HG02610 (cell line): ENCODE results near the gene ADORA3.

Experiments
- ATAC-seq: cut with Tn5 transposase; IDR thresholded peaks from one replicate; pipeline ENCODE4 v1.9.1; 2021; ENCODE audit warnings: mild to moderate bottlenecking, moderate library complexity; ENCODE audit not compliant: unreplicated experiment

ADORA3 gene

GRCh38 chr1:111476214-111476613, 27.2 kb downstream of the ADORA3 start:
- ATAC-seq, result no peak

DNA sequence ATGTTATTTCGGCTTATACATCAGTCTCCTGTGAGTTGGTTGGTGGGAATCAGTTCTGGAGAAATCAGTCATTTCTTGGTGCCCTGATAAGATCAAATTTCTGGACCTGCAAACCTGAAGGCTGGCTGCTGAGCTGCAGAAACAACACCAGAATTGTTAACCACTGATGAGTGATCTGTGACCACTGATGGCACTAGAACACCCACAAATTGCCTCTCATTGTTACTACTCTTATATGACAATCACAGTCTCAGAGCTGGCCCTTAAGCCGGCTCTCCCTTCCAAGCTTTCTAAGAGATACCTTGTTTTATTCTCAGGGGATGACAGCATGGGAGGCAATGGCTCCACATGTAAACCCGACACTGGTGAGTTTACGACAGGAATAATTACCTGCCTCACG, 27.7 kb downstream of the ADORA3 start:
- ATAC-seq, result no peak

GRCh38 chr1:111474521-111474920, 28.9 kb downstream of the ADORA3 start:
- ATAC-seq, result no peak

- no peak for ATAC-seq
Measured at GRCh38 chr1:111474106-111474505, 29.3 kb downstream of the ADORA3 start.

DNA sequence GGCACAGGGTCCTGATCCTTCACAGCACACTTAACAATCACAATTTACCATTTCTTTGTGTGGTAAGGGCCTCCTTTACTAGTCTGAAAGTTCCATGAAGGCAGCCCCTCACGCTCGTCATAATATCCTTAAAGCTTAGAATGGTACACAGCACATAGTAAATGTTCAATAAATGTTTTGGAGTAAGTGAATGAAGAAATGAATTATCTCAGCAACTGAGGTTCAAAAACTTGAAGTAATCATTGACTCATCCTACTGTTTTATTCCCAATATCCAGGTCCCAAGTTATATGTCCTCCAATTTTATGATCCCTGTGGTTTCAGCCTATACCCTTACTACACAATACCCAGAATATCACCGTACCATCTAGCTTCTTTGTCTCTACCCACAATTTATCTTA, 31.9 kb downstream of the ADORA3 start:
- no peak for ATAC-seq

DNA sequence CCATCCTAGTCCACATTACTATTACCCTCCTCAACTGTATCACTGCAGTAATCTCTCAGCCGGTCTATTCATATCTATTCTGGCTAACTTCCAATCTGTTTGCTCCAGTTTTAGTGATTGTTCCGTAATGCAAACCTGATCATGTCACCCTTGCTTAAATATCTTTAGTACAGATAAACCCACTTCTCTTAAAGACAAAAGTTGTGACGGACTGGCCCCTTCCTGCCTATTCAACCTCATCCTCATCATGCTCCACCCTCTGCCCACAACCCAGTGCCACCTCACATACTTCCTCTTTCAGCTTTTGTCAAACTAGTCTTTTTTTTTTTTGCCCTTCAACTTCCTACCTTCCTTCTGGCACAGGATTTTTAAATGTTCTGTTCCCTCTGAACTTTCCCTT, 32.4 kb downstream of the ADORA3 start:
- no peak for ATAC-seq

DNA sequence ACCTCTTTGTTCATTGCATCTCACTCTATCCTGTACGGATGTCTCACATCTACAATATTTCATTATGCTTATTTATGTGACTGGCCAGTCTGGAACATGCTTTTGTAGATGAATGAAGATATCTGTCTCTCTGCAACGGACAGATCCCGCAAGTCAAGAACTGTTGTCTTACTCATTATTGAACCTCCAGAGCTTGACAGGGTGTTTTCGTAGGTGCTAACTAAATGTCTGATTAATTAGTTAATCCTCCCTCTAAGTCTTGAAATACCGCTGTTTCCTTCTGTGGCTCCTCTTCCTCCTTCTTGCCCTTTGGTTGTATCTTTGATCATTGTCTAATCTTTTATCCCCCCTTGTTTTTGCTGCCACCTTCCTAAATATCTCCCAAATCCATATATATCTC, 32.8 kb downstream of the ADORA3 start:
- no peak for ATAC-seq

- ATAC-seq, result no peak
Measured at GRCh38 chr1:111469539-111469938, 33.9 kb downstream of the ADORA3 start.

- ATAC-seq, result no peak
Measured at GRCh38 chr1:111468717-111469100, 34.7 kb downstream of the ADORA3 start.

DNA sequence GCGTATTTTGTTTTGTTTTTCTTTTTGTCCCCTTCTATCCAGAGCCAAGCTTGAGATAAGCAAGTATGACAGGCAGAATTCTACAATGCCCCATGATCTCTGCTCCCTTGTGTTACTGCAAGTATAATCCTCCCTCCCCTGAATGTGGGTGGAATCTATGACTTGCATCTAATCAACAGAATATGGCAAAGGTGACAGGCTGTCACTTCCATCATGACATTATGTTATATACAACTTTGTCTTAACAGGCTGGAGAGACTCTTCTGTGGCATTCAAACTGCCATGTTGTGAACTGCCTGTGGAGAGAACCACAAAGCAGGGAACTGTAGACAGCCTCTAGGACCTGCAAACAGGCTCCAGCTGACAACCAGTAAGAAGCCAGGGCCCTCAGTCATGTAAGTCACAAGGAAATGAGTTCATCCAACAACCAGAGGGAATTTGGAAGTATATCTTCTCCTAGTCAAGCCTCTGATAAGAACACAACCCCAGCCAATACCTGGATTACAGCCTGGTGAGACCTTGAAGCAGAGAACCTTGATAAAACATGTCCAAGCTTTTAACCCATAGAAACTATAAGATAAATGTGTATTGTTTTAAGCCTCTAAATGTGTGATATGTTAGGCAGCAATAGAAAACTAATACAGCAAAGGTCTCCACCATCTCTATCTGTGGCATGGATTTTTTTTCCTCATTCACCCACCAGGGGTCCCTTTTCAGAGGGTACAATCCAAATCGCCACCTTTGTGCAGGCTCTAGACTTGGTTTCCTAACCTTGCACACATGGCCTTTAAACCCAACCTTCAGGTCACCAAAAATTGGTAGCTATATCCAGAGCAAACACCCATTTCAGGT, 35.3 kb downstream of the ADORA3 start:
- no peak for ATAC-seq

DNA sequence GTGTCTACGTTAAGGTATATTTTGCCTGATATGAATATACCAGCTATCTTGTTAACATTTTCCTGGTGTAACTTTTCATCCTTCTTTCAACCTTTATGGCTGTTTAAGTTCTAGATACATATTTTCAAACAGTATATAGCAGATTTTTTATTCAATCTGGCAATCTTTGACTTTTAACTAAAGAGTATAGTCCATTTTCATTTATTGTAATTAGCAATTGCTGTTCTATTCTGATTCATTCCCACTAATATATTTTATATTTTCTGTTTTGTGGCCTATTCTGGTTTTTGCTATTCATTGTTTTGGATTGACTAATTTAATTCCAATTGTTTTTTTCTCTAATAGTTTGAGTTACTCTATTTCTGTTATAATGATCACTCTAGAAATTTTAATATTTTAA, 37.0 kb downstream of the ADORA3 start:
- no peak for ATAC-seq

DNA sequence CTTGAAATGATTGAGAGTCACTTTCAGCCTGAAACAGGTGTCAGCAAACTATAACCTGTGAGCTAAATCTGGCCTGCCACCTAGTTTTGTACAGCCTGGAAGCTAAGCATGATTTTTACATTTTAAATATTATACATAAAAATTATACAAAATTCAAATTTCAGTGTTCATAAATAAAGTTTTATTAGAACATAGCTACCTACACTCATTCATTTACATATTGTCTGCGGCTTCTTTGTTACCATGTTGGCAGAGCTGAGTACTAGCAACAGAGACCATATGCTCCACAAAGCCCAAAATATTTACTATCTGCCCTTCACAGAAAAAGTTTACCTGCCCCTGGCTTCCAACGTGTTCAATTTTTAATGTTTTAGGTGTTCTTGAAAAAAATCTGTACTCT, 37.7 kb downstream of the ADORA3 start:
- no peak for ATAC-seq

DNA sequence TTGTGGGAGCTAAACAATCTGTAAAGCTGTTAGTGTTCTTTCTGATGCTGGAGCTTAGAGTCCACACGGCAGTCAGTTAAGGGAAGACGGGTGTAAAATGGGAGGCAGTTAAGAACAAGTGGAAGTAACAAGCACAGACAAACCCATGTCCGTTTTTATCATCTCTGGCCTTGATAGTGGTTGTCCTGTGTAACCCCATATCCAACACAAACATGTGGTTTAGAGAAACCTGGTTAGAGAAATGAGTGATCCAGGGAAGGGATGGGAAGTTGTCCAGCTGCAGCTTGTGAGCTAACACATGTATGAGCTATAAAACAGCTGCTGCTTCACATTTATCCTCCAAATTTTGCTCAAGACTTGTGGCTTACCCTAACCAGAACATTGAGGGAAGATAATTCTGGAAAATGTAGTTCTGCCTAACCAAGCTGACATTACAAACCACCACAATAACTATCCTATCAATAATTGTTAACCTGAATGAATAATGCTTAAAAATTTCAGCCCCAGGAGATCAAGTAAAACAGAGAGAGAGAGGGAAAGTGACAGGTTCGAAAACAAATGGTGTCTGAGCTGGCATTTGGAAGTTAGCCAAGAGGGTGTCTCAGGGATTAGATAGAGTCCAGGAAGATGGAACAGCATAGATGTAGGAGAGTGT, 40.3 kb downstream of the ADORA3 start:
- no peak for ATAC-seq

DNA sequence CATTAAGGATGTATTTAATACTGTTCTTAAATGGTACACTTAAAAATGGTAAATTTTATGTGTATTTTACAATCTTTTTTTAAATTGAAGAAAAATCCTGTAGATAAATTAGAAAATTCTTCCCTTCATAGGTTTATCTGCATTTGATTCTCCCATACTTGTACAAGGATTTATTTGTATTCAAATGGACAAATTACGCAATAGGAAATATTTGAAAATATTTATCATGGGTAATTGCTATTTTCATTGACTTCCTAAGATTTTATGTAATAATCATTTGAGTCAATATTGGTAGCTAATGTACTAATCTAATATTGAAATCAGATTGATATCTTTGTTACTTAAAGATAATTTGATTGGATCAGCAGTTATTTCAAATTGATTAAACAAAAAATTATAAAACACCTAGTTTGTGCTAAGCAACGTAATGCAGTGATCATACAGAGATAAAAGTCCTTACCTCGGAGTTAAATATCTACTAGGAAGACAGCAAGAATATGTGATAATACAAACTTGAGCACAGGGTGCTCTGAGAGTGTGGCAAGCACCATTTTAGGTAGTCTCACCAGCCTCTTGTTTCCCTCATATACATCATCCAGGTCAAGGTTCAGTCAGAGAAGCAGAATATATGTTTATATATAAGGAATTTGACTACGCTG, 40.9 kb downstream of the ADORA3 start:
- ATAC-seq, result no peak

DNA sequence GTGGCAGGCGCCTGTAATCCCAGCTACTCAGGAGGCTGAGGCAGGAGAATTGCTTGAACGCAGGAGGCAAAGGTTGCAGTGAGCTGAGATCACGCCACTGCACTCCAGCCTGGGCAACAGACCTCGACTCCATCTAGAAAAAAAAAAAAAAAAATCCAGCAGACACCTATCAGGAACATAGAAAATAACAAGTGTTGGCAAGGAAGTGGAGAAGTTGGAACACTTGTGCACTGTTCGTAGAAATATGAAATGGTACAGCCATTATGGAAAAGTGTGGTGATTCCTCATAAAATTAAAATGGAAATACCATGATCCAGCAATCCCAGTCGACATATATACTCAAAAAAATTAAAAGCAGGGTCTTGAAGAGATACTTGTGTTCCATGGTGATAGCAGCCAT, 41.7 kb downstream of the ADORA3 start:
- no peak for ATAC-seq

- no peak for ATAC-seq
Measured at GRCh38 chr1:111455642-111456031, 47.8 kb downstream of the ADORA3 start.

DNA sequence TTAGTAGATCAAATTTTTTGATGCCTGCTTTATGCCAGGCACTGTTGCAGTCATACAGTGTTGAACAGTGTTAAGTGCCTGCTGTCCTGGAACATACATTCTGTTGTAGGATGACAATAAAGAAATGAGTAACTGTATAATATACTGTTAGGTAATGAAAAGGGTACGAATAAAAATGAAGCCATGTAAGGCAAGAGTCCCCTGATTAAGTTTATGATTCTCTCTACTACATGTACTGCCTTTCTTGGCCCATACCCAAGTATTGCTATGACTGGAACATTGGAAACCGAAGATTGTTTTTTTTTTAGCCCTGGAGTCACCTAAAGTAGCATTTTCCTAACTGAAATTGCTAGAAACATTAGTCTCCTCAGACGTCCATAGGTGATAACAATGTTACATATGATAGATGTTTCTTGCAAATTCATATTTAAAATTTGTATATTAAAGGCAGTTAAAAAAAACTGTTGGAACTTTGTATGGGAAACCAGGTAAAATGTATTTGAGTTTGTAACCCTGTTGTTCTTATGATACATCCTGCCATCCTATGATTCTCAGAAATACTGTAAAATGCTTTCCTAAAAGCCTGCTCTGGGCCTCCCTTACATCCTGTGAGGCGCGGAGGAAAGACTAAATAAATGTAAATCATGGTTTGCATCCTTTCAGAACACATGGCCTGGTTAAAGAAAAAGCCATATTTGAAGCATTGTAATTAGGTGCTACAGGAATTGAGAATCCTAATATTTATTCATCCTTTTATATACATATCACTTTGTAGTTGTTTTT, 48.4 kb downstream of the ADORA3 start:
- peak; percentile 41 for ATAC-seq

- ATAC-seq, result no peak
Measured at GRCh38 chr1:111453706-111454105, 49.7 kb downstream of the ADORA3 start.

- ATAC-seq, result no peak
Measured at GRCh38 chr1:111452581-111452980, 50.9 kb downstream of the ADORA3 start.

DNA sequence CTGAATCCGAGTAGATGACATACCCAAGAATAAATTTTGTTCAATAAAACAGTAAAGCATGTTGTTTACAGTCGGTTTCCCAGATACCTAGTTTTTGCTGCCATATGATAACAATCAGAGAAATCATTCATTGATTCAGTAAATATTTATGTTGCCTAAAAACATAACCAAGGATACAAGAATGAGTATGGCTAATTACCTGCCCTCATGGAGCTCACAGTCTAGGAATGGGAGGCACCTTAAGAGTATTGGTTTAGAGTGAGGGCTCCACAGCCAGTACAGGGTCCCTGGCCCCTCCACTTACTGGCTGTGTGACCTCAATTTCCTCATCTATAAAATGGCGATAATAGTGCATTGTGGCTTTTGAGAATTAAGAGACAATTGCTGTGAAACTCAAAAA, 53.2 kb downstream of the ADORA3 start:
- no peak for ATAC-seq

GRCh38 chr1:111449703-111450017, 53.8 kb downstream of the ADORA3 start:
- ATAC-seq, result no peak
